HG03280 (cell line): ENCODE measurements around the gene KCNK3.

Experiments
- ATAC-seq: cut with Tn5 transposase; IDR thresholded peaks from one replicate; pipeline ENCODE4 v1.9.1; 2021; ENCODE audit warnings: mild to moderate bottlenecking, moderate library complexity; ENCODE audit not compliant: unreplicated experiment

KCNK3 gene

DNA sequence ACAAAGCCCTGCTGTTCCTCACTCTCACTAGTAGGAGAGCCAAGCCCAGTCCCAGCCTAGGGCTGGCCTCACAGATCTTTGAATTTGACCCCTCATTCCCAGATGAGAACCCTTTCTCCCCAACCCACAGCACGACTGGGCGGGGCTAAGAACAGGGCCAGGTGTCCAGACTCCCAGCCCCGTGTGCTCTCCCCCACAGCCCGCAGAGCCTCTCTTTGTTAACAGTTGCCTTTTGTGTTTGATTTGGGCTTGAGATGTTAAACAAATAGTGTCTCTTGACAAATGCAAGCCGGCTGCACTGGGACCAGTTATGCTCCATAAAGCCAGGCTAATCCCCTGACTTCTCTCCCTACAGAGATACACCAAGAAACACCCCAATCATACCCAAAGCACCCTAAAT, 4.7 kb upstream of the KCNK3 start:
- no peak for ATAC-seq

DNA sequence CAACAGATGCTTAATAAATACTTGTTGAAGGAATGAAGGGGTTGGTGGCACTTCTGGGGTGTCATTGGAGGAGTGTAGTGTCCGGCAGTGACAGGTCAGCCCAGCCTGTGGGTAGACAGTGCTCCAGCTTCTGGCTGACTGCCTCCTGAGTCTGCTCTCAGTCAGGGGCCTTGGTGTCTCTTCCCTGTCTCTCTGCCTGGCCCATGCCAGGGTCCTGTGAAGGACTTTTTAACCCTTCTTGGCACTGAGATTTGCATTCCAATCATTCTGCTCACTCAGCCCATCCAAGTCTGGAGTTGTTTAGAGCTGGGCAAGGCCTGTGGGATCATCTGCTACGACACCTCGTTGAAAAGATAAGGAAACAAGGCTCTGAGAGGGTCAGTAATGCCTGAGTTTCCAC, 1.4 kb upstream of the KCNK3 start:
- no peak for ATAC-seq

DNA sequence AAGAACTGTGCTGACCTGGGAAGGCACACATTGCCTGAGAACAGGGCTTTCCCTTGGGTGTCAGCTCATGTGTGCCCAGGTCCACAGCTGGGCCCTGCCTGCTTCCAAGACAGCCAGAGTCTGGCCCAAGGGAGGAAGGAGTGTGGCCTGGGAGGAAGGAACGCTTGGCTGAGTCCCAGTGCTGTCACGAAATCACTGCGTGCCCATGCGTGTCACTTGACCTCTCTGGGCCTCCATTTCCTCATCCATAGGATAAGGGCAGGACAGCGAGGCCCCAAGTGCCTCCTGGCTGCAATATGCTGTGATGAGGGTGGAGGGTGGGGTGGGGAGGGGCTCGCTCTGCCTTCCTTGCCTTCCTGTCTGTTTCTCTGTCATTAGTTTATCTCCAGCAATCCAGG, 642 bp upstream of the KCNK3 start:
- ATAC-seq, result no peak

DNA sequence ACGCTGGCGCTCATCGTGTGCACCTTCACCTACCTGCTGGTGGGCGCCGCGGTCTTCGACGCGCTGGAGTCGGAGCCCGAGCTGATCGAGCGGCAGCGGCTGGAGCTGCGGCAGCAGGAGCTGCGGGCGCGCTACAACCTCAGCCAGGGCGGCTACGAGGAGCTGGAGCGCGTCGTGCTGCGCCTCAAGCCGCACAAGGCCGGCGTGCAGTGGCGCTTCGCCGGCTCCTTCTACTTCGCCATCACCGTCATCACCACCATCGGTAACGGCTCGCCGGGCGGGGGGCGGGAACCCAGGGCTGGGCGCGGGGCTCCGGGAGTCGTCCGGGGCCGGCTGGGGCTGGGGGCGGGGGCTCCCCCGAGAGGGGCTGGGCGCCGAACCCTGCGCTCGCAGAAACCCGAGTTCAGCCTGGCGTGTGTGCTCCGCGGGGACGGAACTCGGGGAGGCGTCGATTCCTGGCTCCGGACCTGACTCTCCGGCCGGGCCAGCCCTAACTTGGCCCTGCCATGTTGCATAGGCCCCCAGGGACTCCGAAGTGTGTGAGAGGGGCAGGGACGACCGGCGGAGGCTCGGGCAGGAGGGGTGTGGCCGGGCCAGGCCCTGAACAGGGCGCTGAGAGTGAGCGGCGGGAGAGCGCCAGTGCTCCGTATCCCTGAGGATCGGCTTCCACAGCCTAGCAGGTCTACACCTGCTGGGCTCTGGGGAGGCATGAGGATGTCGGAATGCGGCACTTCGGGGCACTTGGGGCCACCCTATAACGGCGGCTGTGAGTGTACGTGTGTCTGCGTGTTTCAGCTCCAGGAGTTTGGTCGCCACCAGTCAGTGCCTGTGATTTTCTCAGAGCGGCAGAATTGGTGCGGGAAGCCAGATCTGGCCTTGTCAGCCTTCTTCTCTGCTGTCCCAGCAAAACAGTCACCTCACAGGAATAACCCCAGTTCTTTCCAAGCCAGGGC, 651 bp downstream of the KCNK3 start:
- ATAC-seq, result no peak

DNA sequence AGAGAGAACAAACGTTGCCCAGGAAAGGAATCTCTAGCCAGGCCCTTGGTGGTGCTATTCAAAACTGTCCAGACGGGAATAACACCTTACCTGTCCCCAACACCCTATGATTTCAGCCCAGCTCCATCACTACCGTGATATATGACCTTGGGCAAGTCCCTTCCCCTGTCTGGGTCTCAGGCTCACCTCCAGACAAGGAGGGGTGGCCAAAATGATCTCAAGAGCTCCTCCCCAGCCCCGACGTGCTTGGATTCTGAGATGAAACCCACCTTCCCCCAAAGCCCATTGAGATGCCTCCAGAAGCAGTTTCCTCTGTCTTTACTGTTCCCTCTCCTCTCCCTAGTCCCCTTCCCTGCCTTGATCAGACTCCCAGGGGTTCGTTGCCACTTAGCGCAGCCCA, 1.5 kb downstream of the KCNK3 start:
- no peak for ATAC-seq

DNA sequence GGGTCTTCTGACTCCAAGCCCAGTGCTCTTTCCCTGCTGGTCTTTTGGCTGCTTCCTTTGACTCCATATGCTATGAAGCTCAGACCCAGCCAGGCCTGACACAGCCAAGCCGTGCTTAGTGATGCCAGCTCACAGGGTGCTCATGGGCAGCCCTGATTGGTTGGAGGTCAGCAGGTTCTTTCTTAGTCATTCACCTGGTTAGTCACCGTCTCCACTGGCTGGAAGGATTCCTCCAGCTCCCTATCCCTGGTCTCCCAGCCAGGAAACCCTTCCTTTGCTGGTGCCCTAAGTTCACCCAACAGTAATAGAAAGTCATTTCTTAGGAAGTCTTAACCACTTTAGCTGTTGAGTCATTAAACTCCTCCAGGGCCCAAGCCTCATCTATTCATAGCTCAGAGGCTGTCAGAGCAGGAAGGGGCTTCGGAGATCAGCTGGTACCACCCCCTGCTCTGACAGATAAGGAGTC, 3.9 kb downstream of the KCNK3 start:
- no peak for ATAC-seq

DNA sequence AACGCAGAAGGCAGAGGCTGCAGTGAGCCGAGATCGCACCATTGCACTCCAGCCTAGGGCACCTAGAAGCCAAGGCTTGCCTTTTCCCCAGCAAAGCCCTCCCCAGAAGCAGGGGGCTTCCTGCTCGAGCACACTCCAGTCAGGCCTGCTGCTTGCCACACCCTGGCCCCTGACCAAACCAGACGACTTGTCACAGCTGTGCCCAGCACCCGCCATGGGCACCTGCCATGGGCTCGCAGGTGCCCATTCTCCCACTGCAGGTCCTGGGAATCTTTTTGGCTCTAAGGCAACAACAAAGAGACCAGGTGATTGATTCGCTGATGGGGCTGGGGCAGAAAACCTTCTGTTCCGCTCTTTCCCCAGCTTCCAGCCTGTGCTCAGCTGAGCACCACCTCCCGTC, 4.9 kb downstream of the KCNK3 start:
- no peak for ATAC-seq

DNA sequence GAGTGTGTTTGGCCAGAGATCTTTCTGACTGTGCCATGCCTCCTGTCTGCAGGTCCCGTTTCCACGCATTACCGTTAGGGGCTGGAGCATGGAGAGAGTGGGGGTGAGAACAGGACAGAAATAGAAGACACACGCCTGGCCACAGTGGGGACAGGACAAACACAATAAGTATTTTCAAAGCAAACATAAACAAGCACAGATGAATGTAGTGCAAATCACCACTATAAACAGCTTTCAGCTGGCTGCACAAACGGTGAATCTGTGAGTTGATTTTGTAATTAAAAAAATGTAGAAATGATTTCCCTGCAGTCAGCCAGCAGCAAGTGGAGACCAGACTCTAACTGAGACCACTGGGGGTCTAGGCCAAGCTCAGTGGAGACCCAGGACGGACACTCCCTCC, 6.8 kb downstream of the KCNK3 start:
- ATAC-seq, result no peak

DNA sequence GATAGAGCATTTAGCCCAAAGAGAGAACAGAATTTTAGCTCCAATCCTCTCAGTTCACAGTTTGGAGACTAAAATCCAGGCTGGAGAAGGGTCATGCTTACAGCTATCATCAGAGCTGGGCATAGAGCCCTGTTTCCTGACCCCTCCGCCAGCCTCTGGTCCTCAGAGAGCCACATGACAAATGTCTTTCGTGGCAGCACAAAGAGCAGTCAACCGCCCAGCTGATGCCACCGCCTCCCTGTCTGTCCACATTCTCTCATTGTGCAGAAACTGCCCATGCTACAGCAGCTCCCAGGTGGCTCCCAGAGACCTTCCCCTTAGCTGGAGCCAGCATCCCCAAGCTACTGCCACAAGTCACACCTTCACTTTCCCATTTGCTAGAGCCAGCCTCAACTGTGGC, 7.6 kb downstream of the KCNK3 start:
- no peak for ATAC-seq

DNA sequence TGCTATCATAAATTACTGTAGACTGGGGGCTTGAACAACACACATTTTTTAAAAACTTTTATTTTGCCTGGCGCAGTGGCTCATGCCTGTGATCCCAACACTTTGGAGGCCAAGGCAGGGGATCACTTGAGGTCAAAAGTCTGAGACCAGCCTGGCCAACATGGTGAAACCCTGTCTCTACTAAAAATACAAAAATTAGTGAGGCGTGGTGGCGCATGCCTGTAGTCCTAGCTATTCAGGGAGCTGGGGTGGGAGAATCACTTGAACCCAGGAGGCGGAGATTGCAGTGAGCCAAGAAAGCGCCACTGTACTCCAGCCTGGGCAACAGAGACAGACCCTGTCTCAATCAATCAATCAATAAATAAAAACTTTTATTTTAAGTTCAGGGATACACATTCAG, 9.1 kb downstream of the KCNK3 start:
- no peak for ATAC-seq

DNA sequence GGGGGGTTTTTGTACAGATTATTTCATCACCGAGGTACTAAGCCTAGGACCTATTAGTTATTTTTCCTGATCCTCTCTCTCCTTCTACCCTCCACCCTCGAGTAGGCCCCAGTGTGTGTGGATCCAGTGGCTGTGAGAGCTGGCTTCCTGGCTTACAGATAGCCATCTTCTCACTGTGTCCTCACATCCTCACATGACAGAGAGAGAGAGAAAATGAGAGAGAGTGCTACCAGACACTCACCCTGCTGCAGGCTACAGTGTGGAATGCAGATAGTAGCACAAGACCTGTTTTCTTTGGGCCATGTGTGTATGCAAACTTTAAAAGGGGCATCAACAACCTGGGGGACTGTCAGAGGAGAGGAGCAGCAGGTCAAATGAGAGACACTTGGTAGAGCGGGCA, 9.5 kb downstream of the KCNK3 start:
- no peak for ATAC-seq

DNA sequence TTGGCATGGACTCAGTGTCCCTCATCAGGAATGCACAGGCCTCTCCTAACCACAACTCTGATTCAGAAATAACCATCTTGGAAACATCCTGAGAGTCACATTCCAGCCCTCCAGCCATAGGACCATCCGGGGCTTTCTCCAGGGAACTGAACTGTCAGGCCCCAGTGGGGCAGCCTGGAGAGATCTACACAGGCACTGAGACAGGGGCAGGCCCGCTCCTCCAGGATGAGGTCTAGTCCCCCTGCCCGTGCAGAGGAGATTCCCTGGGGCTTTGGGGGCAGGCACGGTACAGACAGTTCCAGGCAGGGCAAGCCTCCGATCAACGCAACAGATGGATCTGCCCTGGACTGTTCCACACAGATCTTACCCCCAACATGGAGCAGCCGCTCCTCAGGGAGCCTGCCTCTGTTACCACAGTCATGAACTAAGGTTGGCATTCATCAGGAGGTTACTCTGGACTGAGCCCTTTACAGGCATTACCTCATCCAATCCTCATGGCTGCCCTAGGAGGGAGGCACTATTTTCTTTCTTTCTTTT, 12.0 kb downstream of the KCNK3 start:
- ATAC-seq, result no peak

DNA sequence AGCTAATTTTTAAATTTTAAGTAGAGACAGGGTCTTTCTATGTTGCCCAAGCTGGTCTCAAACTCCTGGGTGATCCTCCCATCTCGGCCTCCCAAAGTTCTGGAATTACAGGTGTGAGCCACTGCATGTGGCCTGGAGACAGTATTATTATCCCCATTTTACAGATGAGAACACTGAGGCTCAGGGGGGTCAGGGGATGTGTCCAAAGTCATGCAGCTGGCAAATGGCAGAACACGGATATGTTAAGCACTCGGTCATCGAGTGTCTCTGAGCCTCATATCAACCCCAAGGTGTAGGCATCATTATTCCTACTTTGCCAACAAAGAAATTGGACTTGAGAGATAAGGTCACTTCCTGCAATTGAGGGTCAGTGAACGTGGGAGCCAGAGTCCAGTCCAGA, 12.6 kb downstream of the KCNK3 start:
- ATAC-seq, result no peak

DNA sequence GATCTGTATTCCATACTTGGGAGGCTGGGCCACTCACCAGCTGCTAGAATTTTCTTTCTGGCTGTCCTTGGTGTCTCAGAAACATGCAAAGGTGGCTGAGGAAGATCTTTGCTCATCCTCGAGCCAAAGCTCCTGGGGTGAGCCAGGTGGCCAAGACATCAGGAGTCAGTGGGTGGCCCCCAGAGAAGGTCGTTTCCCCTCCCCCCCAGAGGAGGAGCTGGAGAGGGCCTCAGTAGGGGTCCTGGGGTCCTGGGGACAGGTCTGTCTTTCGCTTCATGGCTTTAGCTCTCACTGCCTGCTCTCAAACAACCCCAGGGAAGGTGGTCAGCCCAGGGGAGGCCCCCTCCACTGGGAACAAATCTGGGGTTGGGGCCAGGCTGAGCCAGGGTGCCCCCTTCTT, 13.6 kb downstream of the KCNK3 start:
- ATAC-seq, result no peak

DNA sequence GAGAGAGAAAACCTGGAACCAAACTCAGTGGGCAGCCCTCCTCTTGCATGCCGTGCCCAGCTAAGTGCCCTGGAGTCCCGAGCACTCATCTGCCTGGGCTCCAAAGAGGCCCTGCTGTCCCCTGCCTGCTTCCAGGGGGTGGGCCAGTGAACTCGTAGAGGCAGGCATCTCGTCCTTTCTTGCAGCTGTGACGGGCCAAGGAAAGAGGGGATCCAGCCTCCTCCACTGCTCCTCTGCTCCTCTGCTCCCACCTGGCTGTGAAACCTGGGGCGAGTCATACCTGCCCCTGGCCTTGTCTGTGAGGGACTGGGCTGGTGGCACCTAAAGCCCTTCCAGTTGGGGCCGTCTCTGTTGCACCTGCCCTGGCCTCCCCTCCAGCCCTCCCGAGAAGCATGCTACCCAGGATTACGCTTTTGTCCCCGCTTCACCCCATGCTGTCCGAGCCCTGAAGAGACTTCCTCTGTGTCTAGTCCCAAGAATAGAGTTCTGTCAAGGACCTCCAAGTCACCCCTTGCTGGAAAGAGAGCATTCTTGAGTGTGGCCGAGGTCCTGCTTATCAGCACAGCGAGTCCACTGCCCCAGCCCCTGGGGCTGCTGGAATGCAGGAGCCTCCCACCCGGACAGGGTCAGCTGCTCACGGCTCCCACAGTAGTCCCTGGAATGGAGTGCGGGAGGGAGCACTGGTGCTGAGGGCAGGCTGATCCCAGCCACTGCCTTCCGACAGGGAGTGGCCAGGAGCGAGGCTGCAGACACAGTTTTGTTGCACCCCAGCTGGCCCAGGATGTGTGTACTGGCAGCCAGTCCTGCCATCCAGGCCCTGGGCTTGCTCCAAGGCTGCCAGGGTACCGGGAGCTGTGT, 14.3 kb downstream of the KCNK3 start:
- ATAC-seq, result no peak

DNA sequence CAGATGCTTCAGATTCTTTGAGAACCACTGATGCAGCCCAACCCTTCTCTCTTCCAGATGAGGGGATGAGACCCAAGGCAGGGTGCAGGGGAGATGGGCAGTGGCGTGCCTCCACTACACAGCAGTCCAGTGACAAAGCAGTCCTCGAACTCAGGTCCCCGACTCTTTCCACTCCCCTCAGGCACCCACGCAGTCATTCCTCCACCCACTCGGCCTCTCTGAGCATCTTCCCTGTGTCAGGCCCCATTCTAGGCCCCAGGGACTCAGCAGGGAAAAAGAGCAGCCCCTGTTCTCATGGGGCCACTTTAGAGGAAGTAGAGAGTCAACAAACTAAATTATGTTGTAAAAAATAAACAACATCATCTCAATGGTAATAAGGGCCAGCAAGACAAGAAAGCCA, 15.2 kb downstream of the KCNK3 start:
- ATAC-seq, result no peak

DNA sequence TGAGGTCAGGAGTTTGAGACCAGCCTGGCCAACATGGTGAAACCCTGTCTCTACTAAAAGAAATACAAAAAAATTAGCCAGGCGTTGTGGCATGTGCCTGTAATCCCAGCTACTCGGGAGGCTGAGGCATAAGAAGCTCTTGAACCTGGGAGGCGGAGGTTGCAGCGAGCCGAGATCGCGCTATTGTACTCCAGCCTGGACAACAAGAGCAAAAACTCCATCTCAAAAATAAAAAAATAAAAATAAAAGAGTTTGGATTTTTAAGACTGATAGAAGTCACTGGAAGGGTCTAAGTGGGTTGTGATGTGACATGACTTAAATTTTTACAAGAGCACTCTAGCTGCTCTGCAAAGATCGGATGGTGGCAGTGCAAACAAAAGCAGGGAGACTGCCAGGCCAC, 15.9 kb downstream of the KCNK3 start:
- no peak for ATAC-seq

DNA sequence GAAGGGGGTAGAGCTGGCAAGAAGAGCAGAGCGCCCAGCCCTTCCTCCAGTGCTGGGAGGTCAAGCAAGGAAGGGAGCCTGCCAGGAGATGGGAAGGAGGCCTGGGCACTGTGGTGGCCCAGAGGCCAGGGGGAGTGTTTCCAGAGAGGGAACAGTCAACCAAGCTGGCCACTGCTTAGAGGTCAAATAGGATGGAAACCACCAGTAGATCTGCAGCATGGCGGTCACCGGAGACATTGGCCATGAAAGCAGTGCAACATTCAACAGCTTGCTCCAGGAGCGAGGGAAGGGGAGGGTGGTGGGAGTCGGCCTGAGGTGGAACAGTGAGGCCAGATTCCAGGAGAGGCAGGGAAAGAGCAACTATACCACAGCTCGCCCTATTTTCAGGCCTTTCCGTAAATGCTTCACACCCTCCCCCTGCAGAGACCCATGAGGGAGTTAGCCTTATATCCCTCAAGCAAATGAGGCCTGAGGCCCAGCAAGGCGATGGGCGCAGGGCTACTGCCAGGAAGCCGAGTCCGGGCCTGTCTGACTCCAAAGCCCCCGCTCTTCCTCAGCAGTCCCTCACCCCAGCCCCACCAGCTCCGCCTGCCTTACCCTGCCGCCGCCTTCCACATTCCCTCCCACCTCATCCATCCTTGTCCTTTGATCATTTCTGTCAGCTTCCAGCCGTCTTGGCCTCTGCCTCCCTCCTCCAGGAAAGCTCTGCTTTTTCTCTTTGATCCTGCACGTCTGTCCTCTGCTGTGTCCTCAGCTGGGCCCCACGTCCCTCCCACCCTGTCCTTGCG, 17.0 kb downstream of the KCNK3 start:
- no peak for ATAC-seq

DNA sequence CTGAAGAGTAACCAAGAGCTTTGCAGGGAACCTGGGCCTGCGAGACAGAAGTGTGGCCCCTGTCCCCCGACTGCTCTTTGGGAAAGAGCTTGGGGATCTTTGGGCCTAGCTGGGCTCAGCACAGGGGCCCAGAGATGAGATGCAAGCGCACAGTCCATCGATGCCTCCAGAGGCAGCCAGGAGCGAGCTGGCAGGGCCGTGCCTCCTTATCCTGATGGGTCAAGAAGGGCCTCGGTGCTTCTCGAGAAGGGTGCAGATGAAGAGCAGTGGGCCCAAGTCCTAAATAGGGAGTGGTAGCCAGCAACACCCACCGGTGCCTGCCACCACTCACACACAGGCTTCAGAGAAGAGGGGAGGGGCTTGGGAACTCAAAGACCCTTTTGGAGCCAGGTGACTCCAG, 17.6 kb downstream of the KCNK3 start:
- no peak for ATAC-seq

DNA sequence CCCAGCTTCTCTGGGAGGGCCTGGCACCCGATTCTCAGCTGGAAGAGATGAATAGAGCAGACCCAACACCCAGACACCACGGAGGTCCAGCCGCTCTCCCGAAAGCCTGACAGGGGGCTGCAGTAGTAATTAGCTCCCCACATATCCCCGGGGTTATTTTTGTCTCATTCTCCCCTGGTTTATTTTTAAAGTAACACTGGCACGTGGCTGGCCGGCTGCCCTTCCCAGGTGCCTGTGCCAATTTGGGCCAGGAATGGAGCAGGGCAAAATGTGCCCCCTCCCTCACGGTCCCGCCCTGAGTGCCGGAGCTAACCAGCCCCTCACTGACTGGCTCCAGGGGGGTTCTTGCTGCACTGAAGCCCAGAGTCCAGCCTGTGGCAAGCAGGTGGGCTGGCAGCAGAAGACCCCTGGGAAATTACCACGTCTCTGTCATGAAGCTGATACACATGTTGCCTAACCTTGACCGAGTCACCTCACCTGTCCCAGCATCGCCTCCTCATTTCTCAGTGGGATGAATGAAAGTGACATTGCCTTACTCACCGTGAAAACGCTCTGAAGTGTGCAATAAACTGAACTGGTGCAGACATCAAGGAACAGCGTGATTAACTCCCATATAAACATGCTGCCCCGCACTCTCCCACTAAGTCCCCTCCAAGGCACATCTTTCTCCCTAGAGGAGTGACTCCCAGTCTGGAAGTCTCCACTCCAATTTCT, 18.4 kb downstream of the KCNK3 start:
- no peak for ATAC-seq
